GM12878 (cell line): ENCODE measurements around the gene BPTF. TPM values are rescaled to one million over a fixed set of nuclear protein-coding genes. Genes with fewer than 3 reads are reported as not detected.

Experiments used
- ATAC-seq: fragments of 200-7000 bp; cut with Tn5 transposase; 3 replicates; pipeline ENCODE4 v1.9.1; 2020; ENCODE audit warnings: mild to moderate bottlenecking, moderate library complexity
- BruUV-seq: library from RNA; stranded (reverse); fragments of 400-500 nt; replicated peaks from 2 replicates; lab custom pipeline; 2021; lab: Mats Ljungman, UMichigan
- CTCF ChIA-PET: fragments of 300-600 bp; sonication (Branson Sonifier 250); formaldehyde crosslinking; extraction: SDS; loops from one replicate; lab custom pipeline; 2021; ENCODE audit warnings: inconsistent platforms; lab: Yijun Ruan, JAX
- POLR2A ChIA-PET: fragments of 350-600 bp; formaldehyde crosslinking; extraction: SDS; loops from one replicate; lab custom pipeline; 2021; ENCODE audit warnings: inconsistent platforms; lab: Charles Lee
- RAD21 ChIA-PET: fragments of 300-600 bp; sonication (Branson Sonifier 250); formaldehyde crosslinking; loops from one replicate; lab custom pipeline; 2023; ENCODE audit warnings: antibody characterized with exemption; ENCODE audit not compliant: unreplicated experiment; lab: Charles Lee
- SMC1A ChIA-PET: fragments of 300-600 bp; sonication (Branson Sonifier 250); formaldehyde crosslinking; loops from one replicate; lab custom pipeline; 2023; ENCODE audit not compliant: unreplicated experiment, uncharacterized antibody; lab: Charles Lee
- DNase-seq: peaks from one replicate; pipeline ENCODE4 v3.0.0-alpha.2; 2011; ENCODE audit warnings: low read depth, low spot score
- FAIRE-seq: peaks from 3 replicates; lab custom pipeline; 2011; peaks lifted over from hg19 to GRCh38; lab: Jason Lieb, UNC
- H2AFZ ChIP-seq: 2 replicates; pipeline ENCODE4 v1.6.0; 2011; ENCODE audit warnings: low read depth, low read length, control low read depth; ENCODE audit not compliant: control insufficient read depth
- H3K27ac ChIP-seq: 2 replicates; pipeline ENCODE4 v1.5.1; 2011; ENCODE audit warnings: control low read depth; ENCODE audit not compliant: control insufficient read depth, insufficient read depth
- H3K27me3 ChIP-seq, 2 experiments: replicated peaks in 1 of 2; 2 replicates each; pipeline versions ENCODE4 v1.6.0 to v1.6.1; 2011; ENCODE audit warnings: low read length in 1 of 2; ENCODE audit not compliant: control insufficient read depth in 2 of 2, insufficient read depth in 2 of 2
- H3K36me3 ChIP-seq, 2 experiments: 2 replicates each; pipeline ENCODE4 v1.5.1; 2011; ENCODE audit warnings: low read length in 1 of 2; ENCODE audit not compliant: control insufficient read depth in 2 of 2, insufficient read depth in 2 of 2
- H3K4me1 ChIP-seq: 2 replicates; pipeline ENCODE4 v1.6.1; 2011; ENCODE audit warnings: mild to moderate bottlenecking, low read length, moderate library complexity, mixed read lengths; ENCODE audit not compliant: control insufficient read depth, insufficient read depth
- H3K4me2 ChIP-seq: 2 replicates; pipeline ENCODE4 v1.6.0; 2011; ENCODE audit warnings: control low read depth; ENCODE audit not compliant: control insufficient read depth, insufficient read depth
- H3K4me3 ChIP-seq: fragments of 200-600 bp; sonication (generic); 2 replicates; pipeline ENCODE4 v1.5.1; 2016
- H3K79me2 ChIP-seq: 2 replicates; pipeline ENCODE4 v1.6.0; 2011; ENCODE audit warnings: low read length; ENCODE audit not compliant: control insufficient read depth, insufficient read depth
- H3K9ac ChIP-seq: 2 replicates; pipeline ENCODE4 v1.8.0; 2011; ENCODE audit warnings: low read length, control low read depth, mixed read lengths; ENCODE audit not compliant: control insufficient read depth, insufficient read depth
- H3K9me3 ChIP-seq: replicated peaks from 3 replicates; pipeline ENCODE4 v1.5.1; 2011; ENCODE audit warnings: mild to moderate bottlenecking, low read length; ENCODE audit not compliant: control insufficient read depth, insufficient read depth
- H4K20me1 ChIP-seq: 2 replicates; pipeline ENCODE4 v1.6.0; 2011; ENCODE audit not compliant: control insufficient read depth, insufficient read depth
- MTA2 ChIP-seq: fragments of 450-650 bp; IDR thresholded peaks from 2 replicates; pipeline ENCODE4 v1.6.1; 2016; ENCODE audit warnings: low read depth, mild to moderate bottlenecking, moderate library complexity
- NFXL1 ChIP-seq: fragments of 450-650 bp; IDR thresholded peaks from 2 replicates; pipeline ENCODE4 v1.6.1; 2017; ENCODE audit warnings: antibody characterized with exemption, mild to moderate bottlenecking, borderline replicate concordance
- NR2C2 ChIP-seq: IDR thresholded peaks from 2 replicates; pipeline ENCODE4 v1.6.1; 2011; ENCODE audit warnings: borderline replicate concordance, low read depth; ENCODE audit not compliant: control insufficient read depth, insufficient read length
- NR2F1 ChIP-seq: fragments of 450-650 bp; conservative IDR thresholded peaks from 2 replicates; pipeline ENCODE4 v1.6.1; 2017; ENCODE audit warnings: mild to moderate bottlenecking
- POLR2AphosphoS2 ChIP-seq: IDR thresholded peaks from 2 replicates; pipeline ENCODE4 v1.6.1; 2011; ENCODE audit warnings: low read depth, mild to moderate bottlenecking, low read length, improper control_type of control experiment, moderate library complexity
- STAT3 ChIP-seq: IDR thresholded peaks from 2 replicates; pipeline ENCODE4 v1.6.1; 2011; ENCODE audit warnings: low read depth, low read length, improper control_type of control experiment
- WGBS: methylation state at CpG from one replicate; pipeline ENCODE4 v1.1.6; 2016; ENCODE audit warnings: low lambda C conversion rate; ENCODE audit not compliant: insufficient replicate concordance, insufficient coverage; ENCODE audit errors: missing lambda C conversion rate; 5-methylcytosine and 5-hydroxymethylcytosine counted together
- in situ Hi-C: fragments of 300-500 bp; cut with MboI; formaldehyde crosslinking; loops from 9 replicates; pipeline ENCODE4 v1.14.3; 2018; ENCODE audit warnings: mixed read lengths
- intact Hi-C: fragments of 100-400 bp; cut with micrococcal nuclease; formaldehyde crosslinking; loops from one replicate; pipeline ENCODE4 v1.14.2; 2022; ENCODE audit not compliant: unreplicated experiment
- polyA plus RNA-seq, 11 experiments: library from polyadenylated mRNA; depleted of rRNA in 4 of 11; unstranded in 6 of 11; stranded (reverse) in 5 of 11; fragments of >200 nt; fragmentation: Nextera tagmentation in 4 of 11; fragmentation: Illumina TruSeq in 1 of 11; extraction: Ambion mirVana in 4 of 11; extraction: Trizol in 1 of 11; gene quantifications; 1 replicate in 1 of 11; 2 replicates in 10 of 11; pipeline versions ENCODE4 v1.2.1 to v1.2.3, GENCODE V29; 2011 to 2016; ENCODE audit warnings: inconsistent platforms in 2 of 11, missing spikeins in 2 of 11, low read depth in 1 of 11
- total RNA-seq, 4 experiments: library from RNA; depleted of rRNA in 3 of 4; stranded (reverse); fragments of >200 nt in 3 of 4; fragmentation: Illumina TruSeq in 1 of 4; extraction: Trizol in 1 of 4; gene quantifications; 2 replicates each; pipeline versions ENCODE4 v1.2.1 to v1.2.3, GENCODE V29; 2013 to 2021
- TF ChIP-seq, protein P1 (sequence below): fragments of 450-650 bp; formaldehyde crosslinking; IDR thresholded peaks from 2 replicates; pipeline ENCODE4 v1.4.0; 2022; ENCODE audit warnings: mild to moderate bottlenecking, moderate library complexity

BPTF gene
- total and polyA plus RNA-seq, 10 of the 15 experiments (the other 5 are each of a cell fraction or from before 2014, with no cell fraction given): 19.4 to 78.3 (median 44.8) TPM

DNA sequence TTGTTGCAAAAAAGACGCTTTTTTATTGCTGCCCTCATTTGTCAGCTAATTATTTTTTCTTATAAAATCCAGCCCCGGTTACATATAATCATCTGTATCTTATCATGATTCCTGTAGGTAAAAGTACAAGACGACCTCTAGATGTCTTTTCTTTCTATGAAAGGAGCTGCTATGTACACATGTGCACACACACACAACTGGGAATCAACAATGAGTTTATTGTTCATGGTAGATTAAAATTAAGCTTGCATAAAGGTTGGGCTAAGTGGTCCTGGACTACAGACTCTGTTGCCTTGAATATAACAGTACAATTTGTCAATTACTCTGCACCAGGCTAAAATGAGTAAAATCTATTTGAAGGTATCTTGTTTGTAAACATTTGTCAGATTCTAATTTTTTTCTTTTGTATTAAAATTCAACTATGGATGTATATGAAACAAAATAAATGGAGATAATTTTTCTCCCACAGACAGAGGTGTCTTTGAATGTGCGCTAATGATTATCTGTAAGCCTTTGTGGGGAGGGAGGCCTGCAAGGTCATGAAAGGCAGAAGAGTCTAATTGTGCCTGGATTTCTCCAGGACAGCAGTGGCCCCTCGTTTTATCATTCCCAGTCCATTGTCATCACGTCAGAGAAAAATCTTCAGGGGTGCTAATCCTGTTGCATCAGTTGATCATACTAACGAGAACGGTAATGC is 157.5 kb downstream of the BPTF start:
- DNase-seq (no peak), ATAC-seq (no peak), FAIRE-seq (peak; percentile 35)
- ChIA-PET POLR2A (no interaction called here), SMC1A (interaction anchor here (0.5 kb wide), 1 partner anchor 135 kb away, joined by 4 read pairs; no protein-coding TSS in a partner anchor), CTCF (interaction anchor here (0.7 to 2.2 kb wide), 2 partner anchors 19 to 20 kb away, joined by 3 to 6 read pairs; no protein-coding TSS in a partner anchor), RAD21 (no interaction called here)
- Histone ChIP-seq H2AFZ (no peak overlapping the region), H3K27me3 (no peaks in the 10 kb centered on the region), H3K4me1 (no peaks in the 10 kb centered on the region), H3K4me3 (no peak overlapping the region), H3K9ac (no peak overlapping the region), H3K27ac (no peak overlapping the region), H3K79me2 (no peaks in the 10 kb centered on the region), H3K4me2 (no peak overlapping the region), H4K20me1 (no peaks in the 10 kb centered on the region), H3K9me3 (no peaks in the 10 kb centered on the region), H3K36me3 (no peaks in the 10 kb centered on the region; a peak in 1 of 4 replicates)
- intact Hi-C loops: no loop called here
- in situ Hi-C loops: no loop called here
- WGBS: 98% methylated on average over 8 of the region's 8 CpGs
- TF ChIP-seq NFXL1: no peak
- TF ChIP-seq STAT3: no peak
- no peak for TF ChIP-seq POLR2AphosphoS2
- no peak for TF ChIP-seq NR2F1
- TF ChIP-seq, protein P1, sequence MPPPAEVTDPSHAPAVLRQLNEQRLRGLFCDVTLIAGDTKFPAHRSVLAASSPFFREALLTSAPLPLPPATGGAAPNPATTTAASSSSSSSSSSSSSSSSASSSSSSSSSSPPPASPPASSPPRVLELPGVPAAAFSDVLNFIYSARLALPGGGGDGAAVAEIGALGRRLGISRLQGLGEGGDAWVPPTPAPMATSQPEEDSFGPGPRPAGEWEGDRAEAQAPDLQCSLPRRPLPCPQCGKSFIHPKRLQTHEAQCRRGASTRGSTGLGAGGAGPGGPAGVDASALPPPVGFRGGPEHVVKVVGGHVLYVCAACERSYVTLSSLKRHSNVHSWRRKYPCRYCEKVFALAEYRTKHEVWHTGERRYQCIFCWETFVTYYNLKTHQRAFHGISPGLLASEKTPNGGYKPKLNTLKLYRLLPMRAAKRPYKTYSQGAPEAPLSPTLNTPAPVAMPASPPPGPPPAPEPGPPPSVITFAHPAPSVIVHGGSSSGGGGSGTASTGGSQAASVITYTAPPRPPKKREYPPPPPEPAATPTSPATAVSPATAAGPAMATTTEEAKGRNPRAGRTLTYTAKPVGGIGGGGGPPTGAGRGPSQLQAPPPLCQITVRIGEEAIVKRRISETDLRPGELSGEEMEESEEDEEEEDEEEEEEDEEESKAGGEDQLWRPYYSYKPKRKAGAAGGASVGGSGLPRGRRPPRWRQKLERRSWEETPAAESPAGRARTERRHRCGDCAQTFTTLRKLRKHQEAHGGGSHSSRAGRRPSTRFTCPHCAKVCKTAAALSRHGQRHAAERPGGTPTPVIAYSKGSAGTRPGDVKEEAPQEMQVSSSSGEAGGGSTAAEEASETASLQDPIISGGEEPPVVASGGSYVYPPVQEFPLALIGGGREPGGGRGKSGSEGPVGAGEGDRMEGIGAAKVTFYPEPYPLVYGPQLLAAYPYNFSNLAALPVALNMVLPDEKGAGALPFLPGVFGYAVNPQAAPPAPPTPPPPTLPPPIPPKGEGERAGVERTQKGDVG (CRISPR knock-in tag): no peak
- TF ChIP-seq MTA2: no peak
- no peak for TF ChIP-seq NR2C2
- BruUV-seq: no TSS peak
